ENCODE data around the gene PNO1.

The PNO1 gene

GRCh38 chr2:68167186-68167585, 9.5 kb downstream of the PNO1 start:
- Histone ChIP-seq H3K4me3 (ENCODE audit: low read depth, low read length) (no peak overlapping the region), H2AFZ (ENCODE audit: insufficient read depth, low read length, poor library complexity) (no peak overlapping the region), H2BK5ac (ENCODE audit: low read depth, low read length, poor library complexity) (no peak overlapping the region), H2BK120ac (ENCODE audit: insufficient read depth, low read length, poor library complexity) (no peak overlapping the region), H3K36me3 (ENCODE audit: control insufficient read depth in 1 of 2, insufficient read depth in 2 of 2, low read length in 2 of 2) (peaks cover 12 to 21% of the 10 kb centered on the region in 2 experiments), H4K91ac (ENCODE audit: low read depth, low read length) (no peak overlapping the region), H3K18ac (ENCODE audit: low read length) (no peak overlapping the region), H3K14ac (ENCODE audit: low read length) (no peak overlapping the region), H3K9me3 (ENCODE audit: insufficient read depth, low read depth, low read length) (peaks cover 1% of the 10 kb centered on the region), H3K27ac (ENCODE audit: low read depth, low read length) (no peak overlapping the region), H4K12ac (ENCODE audit: low read depth, low read length) (no peak overlapping the region), H2AK5ac (ENCODE audit: low read length) (no peak overlapping the region), H3K79me2 (ENCODE audit: control insufficient read depth, insufficient read depth, low read length, poor library complexity) (no peaks in the 10 kb centered on the region), H3K4ac (ENCODE audit: low read depth, low read length) (no peak overlapping the region), H2BK12ac (ENCODE audit: low read length) (no peak overlapping the region), H3K4me1 (ENCODE audit: control insufficient read depth in 1 of 2, insufficient read depth in 2 of 2, low read length in 2 of 2) (no peaks in the 10 kb centered on the region), H3K9ac (ENCODE audit: low read length) (no peak overlapping the region), H3K27me3 (ENCODE audit: insufficient read depth, low read length) (no peaks in the 10 kb centered on the region), H3K4me2 (ENCODE audit: low read length) (no peak overlapping the region), H3K23ac (ENCODE audit: low read length) (no peak overlapping the region), H4K8ac (ENCODE audit: low read depth, low read length) (no peak overlapping the region), H3K79me1 (ENCODE audit: low read length) (no peaks in the 10 kb centered on the region)
- no CpG with 5 or more reads among the region's 3 CpGs for WGBS (ENCODE audit: extremely low coverage, insufficient coverage, insufficient read length)
- no peak for DNase-seq

GRCh38 chr2:68169308-68169707, 11.6 kb downstream of the PNO1 start:
- no CpG with 5 or more reads among the region's 4 CpGs for WGBS (ENCODE audit: extremely low coverage, insufficient coverage, insufficient read length)
- Histone ChIP-seq H4K12ac (ENCODE audit: low read depth, low read length) (no peak overlapping the region), H3K27me3 (ENCODE audit: insufficient read depth, low read length) (no peaks in the 10 kb centered on the region)

GRCh38 chr2:68171146-68171545, 13.5 kb downstream of the PNO1 start:
- no peak overlapping the region for H2AFZ ChIP-seq (ENCODE audit: insufficient read depth, low read length, poor library complexity)
- no peak overlapping the region for H2BK120ac ChIP-seq (ENCODE audit: insufficient read depth, low read length, poor library complexity)
- H3K14ac ChIP-seq (ENCODE audit: low read length) = no peak overlapping the region
- H3K4ac ChIP-seq (ENCODE audit: low read depth, low read length) = no peak overlapping the region
- H3K79me2 ChIP-seq (ENCODE audit: control insufficient read depth, insufficient read depth, low read length, poor library complexity) = no peaks in the 10 kb centered on the region
- no peak overlapping the region for H3K4me3 ChIP-seq (ENCODE audit: low read depth, low read length)
- WGBS (ENCODE audit: extremely low coverage, insufficient coverage, insufficient read length) = no CpG with 5 or more reads among the region's 7 CpGs
- peaks cover 11 to 22% of the 10 kb centered on the region in 2 experiments for H3K36me3 ChIP-seq (ENCODE audit: control insufficient read depth in 1 of 2, insufficient read depth in 2 of 2, low read length in 2 of 2)
- no peak overlapping the region for H3K9ac ChIP-seq (ENCODE audit: low read length)
- no peak for DNase-seq
- H3K27ac ChIP-seq (ENCODE audit: low read depth, low read length) = no peak overlapping the region
- H4K8ac ChIP-seq (ENCODE audit: low read depth, low read length) = no peak overlapping the region
- H3K27me3 ChIP-seq (ENCODE audit: insufficient read depth, low read length) = no peaks in the 10 kb centered on the region
- H4K12ac ChIP-seq (ENCODE audit: low read depth, low read length) = no peak overlapping the region
- H2BK12ac ChIP-seq (ENCODE audit: low read length) = no peak overlapping the region
- H3K4me1 ChIP-seq (ENCODE audit: control insufficient read depth in 1 of 2, insufficient read depth in 2 of 2, low read length in 2 of 2) = no peaks in the 10 kb centered on the region
- H3K9me3 ChIP-seq (ENCODE audit: insufficient read depth, low read depth, low read length) = peaks cover 1% of the 10 kb centered on the region
- no peak overlapping the region for H2BK5ac ChIP-seq (ENCODE audit: low read depth, low read length, poor library complexity)
- no peak overlapping the region for H4K91ac ChIP-seq (ENCODE audit: low read depth, low read length)
- no peak overlapping the region for H3K23ac ChIP-seq (ENCODE audit: low read length)
- no peak overlapping the region for H3K4me2 ChIP-seq (ENCODE audit: low read length)
- no peak overlapping the region for H2AK5ac ChIP-seq (ENCODE audit: low read length)
- H3K18ac ChIP-seq (ENCODE audit: low read length) = no peak overlapping the region
- H3K79me1 ChIP-seq (ENCODE audit: low read length) = no peaks in the 10 kb centered on the region

More at GRCh38 chr2:68169308-68169707, 11.6 kb downstream of the PNO1 start:
- H3K18ac ChIP-seq (ENCODE audit: low read length) = no peak overlapping the region
- H2AK5ac ChIP-seq (ENCODE audit: low read length) = no peak overlapping the region
- no peak overlapping the region for H3K9ac ChIP-seq (ENCODE audit: low read length)
- no peak overlapping the region for H3K4me2 ChIP-seq (ENCODE audit: low read length)
- H3K9me3 ChIP-seq (ENCODE audit: insufficient read depth, low read depth, low read length) = peaks cover 1% of the 10 kb centered on the region
- H3K23ac ChIP-seq (ENCODE audit: low read length) = no peak overlapping the region
- no peak overlapping the region for H2BK12ac ChIP-seq (ENCODE audit: low read length)
- no peak overlapping the region for H2AFZ ChIP-seq (ENCODE audit: insufficient read depth, low read length, poor library complexity)
- H3K27ac ChIP-seq (ENCODE audit: low read depth, low read length) = no peak overlapping the region
- H3K36me3 ChIP-seq (ENCODE audit: control insufficient read depth in 1 of 2, insufficient read depth in 2 of 2, low read length in 2 of 2) = peaks cover 10 to 18% of the 10 kb centered on the region in 2 experiments
- H4K91ac ChIP-seq (ENCODE audit: low read depth, low read length) = no peak overlapping the region
- H4K8ac ChIP-seq (ENCODE audit: low read depth, low read length) = no peak overlapping the region
- H3K4me1 ChIP-seq (ENCODE audit: control insufficient read depth in 1 of 2, insufficient read depth in 2 of 2, low read length in 2 of 2) = no peaks in the 10 kb centered on the region
- H3K79me2 ChIP-seq (ENCODE audit: control insufficient read depth, insufficient read depth, low read length, poor library complexity) = no peaks in the 10 kb centered on the region
- no peak overlapping the region for H3K4ac ChIP-seq (ENCODE audit: low read depth, low read length)
- H3K4me3 ChIP-seq (ENCODE audit: low read depth, low read length) = no peak overlapping the region
- H2BK120ac ChIP-seq (ENCODE audit: insufficient read depth, low read length, poor library complexity) = no peak overlapping the region
- no peak overlapping the region for H2BK5ac ChIP-seq (ENCODE audit: low read depth, low read length, poor library complexity)
- H3K14ac ChIP-seq (ENCODE audit: low read length) = no peak overlapping the region
- H3K79me1 ChIP-seq (ENCODE audit: low read length) = no peaks in the 10 kb centered on the region
- no peak for DNase-seq

GRCh38 chr2:68171684-68172083, 14.0 kb downstream of the PNO1 start:
- no peak overlapping the region for H3K4me2 ChIP-seq (ENCODE audit: low read length)
- H3K4me1 ChIP-seq (ENCODE audit: control insufficient read depth in 1 of 2, insufficient read depth in 2 of 2, low read length in 2 of 2) = no peaks in the 10 kb centered on the region
- no peak for DNase-seq
- H4K91ac ChIP-seq (ENCODE audit: low read depth, low read length) = no peak overlapping the region
- no peak overlapping the region for H2AK5ac ChIP-seq (ENCODE audit: low read length)
- no peak overlapping the region for H3K18ac ChIP-seq (ENCODE audit: low read length)
- no peak overlapping the region for H3K4ac ChIP-seq (ENCODE audit: low read depth, low read length)
- no peaks in the 10 kb centered on the region for H3K27me3 ChIP-seq (ENCODE audit: insufficient read depth, low read length)
- H2BK120ac ChIP-seq (ENCODE audit: insufficient read depth, low read length, poor library complexity) = no peak overlapping the region
- H4K12ac ChIP-seq (ENCODE audit: low read depth, low read length) = no peak overlapping the region
- H3K9me3 ChIP-seq (ENCODE audit: insufficient read depth, low read depth, low read length) = peaks cover 1% of the 10 kb centered on the region
- H3K79me2 ChIP-seq (ENCODE audit: control insufficient read depth, insufficient read depth, low read length, poor library complexity) = no peaks in the 10 kb centered on the region
- H4K8ac ChIP-seq (ENCODE audit: low read depth, low read length) = no peak overlapping the region
- no peak overlapping the region for H3K4me3 ChIP-seq (ENCODE audit: low read depth, low read length)
- WGBS (ENCODE audit: extremely low coverage, insufficient coverage, insufficient read length) = 100% methylated on average over 1 of the region's 4 CpGs
- H3K14ac ChIP-seq (ENCODE audit: low read length) = no peak overlapping the region
- no peak overlapping the region for H2AFZ ChIP-seq (ENCODE audit: insufficient read depth, low read length, poor library complexity)
- H2BK12ac ChIP-seq (ENCODE audit: low read length) = no peak overlapping the region
- H3K23ac ChIP-seq (ENCODE audit: low read length) = no peak overlapping the region
- no peak overlapping the region for H3K27ac ChIP-seq (ENCODE audit: low read depth, low read length)
- H3K9ac ChIP-seq (ENCODE audit: low read length) = no peak overlapping the region
- no peak overlapping the region for H2BK5ac ChIP-seq (ENCODE audit: low read depth, low read length, poor library complexity)
- no peaks in the 10 kb centered on the region for H3K79me1 ChIP-seq (ENCODE audit: low read length)
- H3K36me3 ChIP-seq (ENCODE audit: control insufficient read depth in 1 of 2, insufficient read depth in 2 of 2, low read length in 2 of 2) = peaks cover 11 to 20% of the 10 kb centered on the region in 2 experiments
